Activated CD8-positive, alpha-beta memory T cell treated with anti-CD3 and anti-CD28 coated beads, Interleukin-2, amount 50 U/mL, for 24 hours (primary cell): Measurements from ENCODE around the gene GUCY2D.
A peak's percentile ranks its signal among the peaks of the same experiment; 100 is the strongest.
"Not testable (repeated sequence)": the region's sequence is repeated elsewhere in the genome, so short reads cannot be mapped to it uniquely, and the experiment has no call there.

ENCODE experiments used
- DNase-seq: peaks from one replicate; pipeline ENCODE4 v3.0.0-alpha.2; 2020; ENCODE audit errors: extremely low read depth

Gene GUCY2D

GRCh38 chr17:8044819-8045810 lies 42.7 kb downstream of the GUCY2D start:
- no peak for DNase-seq

- no peak for DNase-seq
Measured at GRCh38 chr17:8046306-8046928, 44.0 kb downstream of the GUCY2D start.

GRCh38 chr17:8046929-8047768 lies 44.7 kb downstream of the GUCY2D start:
- DNase-seq, result no peak

- no peak for DNase-seq
Measured at GRCh38 chr17:8047769-8048110, 45.3 kb downstream of the GUCY2D start.

- no peak for DNase-seq
Measured at GRCh38 chr17:8048236-8048635, 45.8 kb downstream of the GUCY2D start.

- no peak for DNase-seq
Measured at GRCh38 chr17:8048736-8049135, 46.3 kb downstream of the GUCY2D start.

GRCh38 chr17:8051831-8052230 lies 49.4 kb downstream of the GUCY2D start:
- DNase-seq, result no peak

- no peak for DNase-seq
Measured at GRCh38 chr17:8052256-8053252, 50.1 kb downstream of the GUCY2D start.

- DNase-seq, result no peak
Measured at GRCh38 chr17:8053600-8053999, 51.2 kb downstream of the GUCY2D start.

GRCh38 chr17:8055851-8056231 lies 53.4 kb downstream of the GUCY2D start:
- no peak for DNase-seq

GRCh38 chr17:8056232-8056975 lies 54.0 kb downstream of the GUCY2D start:
- no peak for DNase-seq

GRCh38 chr17:8056976-8057625 lies 54.7 kb downstream of the GUCY2D start:
- no peak for DNase-seq

- DNase-seq, result no peak
Measured at GRCh38 chr17:8057691-8058114, 55.3 kb downstream of the GUCY2D start.

- no peak for DNase-seq
Measured at GRCh38 chr17:8059131-8059530, 56.7 kb downstream of the GUCY2D start.

GRCh38 chr17:8060274-8060673 lies 57.9 kb downstream of the GUCY2D start:
- peak; percentile 24 for DNase-seq

- DNase-seq, result not testable (repeated sequence)
Measured at GRCh38 chr17:8061851-8062250, 59.4 kb downstream of the GUCY2D start.

GRCh38 chr17:8062435-8062806 lies 60.0 kb downstream of the GUCY2D start:
- no peak for DNase-seq

- no peak for DNase-seq
Measured at GRCh38 chr17:8062807-8063483, 60.5 kb downstream of the GUCY2D start.
